Fibroblast of the aortic adventitia (primary cell): ENCODE data around the gene GOLGA8B. TPM values are rescaled to one million over a fixed set of nuclear protein-coding genes. Genes with fewer than 3 reads are reported as not detected.
"Not testable (repeated sequence)": the region's sequence is repeated elsewhere in the genome, so short reads cannot be mapped to it uniquely, and the experiment has no call there.

Experiments
- DNase-seq: peaks from one replicate; pipeline ENCODE4 v3.0.0-alpha.2; 2010; ENCODE audit warnings: low read depth
- H3K4me3 ChIP-seq: 2 replicates; pipeline ENCODE4 v1.5.1; 2011; ENCODE audit warnings: low read depth, mild to moderate bottlenecking, control low read depth, low read length, moderate library complexity
- small RNA-seq: library from RNA; depleted of rRNA; stranded (forward); fragments of <200 nt; gene quantifications from one replicate; pipeline ENCODE3, GENCODE V24; 2012
- total RNA-seq: library from RNA; depleted of rRNA; stranded (reverse); fragments of >200 nt; gene quantifications from 2 replicates; pipeline ENCODE4 v1.2.3, GENCODE V29; 2012; ENCODE audit warnings: low replicate concordance

The GOLGA8B gene
- total RNA-seq, 1 donor = 18.0 TPM

- not testable (repeated sequence) for DNase-seq, H3K4me3 ChIP-seq
Measured at GRCh38 chr15:34569670-34570396, 13.6 kb downstream of the GOLGA8B start.

- not testable (repeated sequence) for DNase-seq, H3K4me3 ChIP-seq
Measured at GRCh38 chr15:34567174-34567573, 16.3 kb downstream of the GOLGA8B start.

- H3K4me3 ChIP-seq, DNase-seq: not testable (repeated sequence)
Measured at GRCh38 chr15:34564711-34565110, 18.7 kb downstream of the GOLGA8B start.

GRCh38 chr15:34560814-34561213 lies 22.6 kb downstream of the GOLGA8B start:
- not testable (repeated sequence) for DNase-seq, H3K4me3 ChIP-seq

- not testable (repeated sequence) for DNase-seq, H3K4me3 ChIP-seq
Measured at GRCh38 chr15:34559764-34560163, 23.7 kb downstream of the GOLGA8B start.

- DNase-seq, H3K4me3 ChIP-seq: not testable (repeated sequence)
Measured at GRCh38 chr15:34555162-34555561, 28.3 kb downstream of the GOLGA8B start.

- H3K4me3 ChIP-seq, DNase-seq: not testable (repeated sequence)
Measured at GRCh38 chr15:34554716-34555115, 28.7 kb downstream of the GOLGA8B start.

- not testable (repeated sequence) for DNase-seq
Measured at GRCh38 chr15:34554126-34554525, 29.3 kb downstream of the GOLGA8B start.

GRCh38 chr15:34550129-34550528 lies 33.3 kb downstream of the GOLGA8B start:
- not testable (repeated sequence) for H3K4me3 ChIP-seq, DNase-seq

More at GRCh38 chr15:34554126-34554525, 29.3 kb downstream of the GOLGA8B start:
- H3K4me3 ChIP-seq = not testable (repeated sequence)

- not testable (repeated sequence) for DNase-seq, H3K4me3 ChIP-seq
Measured at GRCh38 chr15:34549381-34549809, 34.1 kb downstream of the GOLGA8B start.

- not testable (repeated sequence) for H3K4me3 ChIP-seq, DNase-seq
Measured at GRCh38 chr15:34543860-34544649, 39.4 kb downstream of the GOLGA8B start.

GRCh38 chr15:34535857-34536256 lies 47.6 kb downstream of the GOLGA8B start:
- H3K4me3 ChIP-seq, DNase-seq: not testable (repeated sequence)

Small RNA genes lying within 50 kb of the gene (small RNA-seq; reads per million reads assigned to genes)
- gene RF00425 = not detected

Other genes with a start within 250 kb of the GOLGA8B start
- 29.4 and 47.3 TPM in 2 replicates for gene SLC12A6, start 245.9 kb downstream of the GOLGA8B start, total RNA-seq
- 27.4 and 285 TPM in 2 replicates for gene NOP10, start 240.5 kb downstream of the GOLGA8B start, total RNA-seq
- gene NUTM1, start 240.3 kb downstream of the GOLGA8B start, total RNA-seq = under 0.01 TPM in 1 of 2 replicates, not detected in the other
- 12.5 and 19.3 TPM in 2 replicates for gene LPCAT4, start 216.5 kb downstream of the GOLGA8B start, total RNA-seq
- gene GOLGA8A, start 145.8 kb downstream of the GOLGA8B start, total RNA-seq = 18.9 and 23.5 TPM in 2 replicates
- gene GJD2, start 171.3 kb upstream of the GOLGA8B start, total RNA-seq = not detected in 2 replicates
- not detected in 2 replicates for gene ACTC1, start 211.9 kb upstream of the GOLGA8B start, total RNA-seq